Measurements from ENCODE around the gene NT5DC1.

DNA sequence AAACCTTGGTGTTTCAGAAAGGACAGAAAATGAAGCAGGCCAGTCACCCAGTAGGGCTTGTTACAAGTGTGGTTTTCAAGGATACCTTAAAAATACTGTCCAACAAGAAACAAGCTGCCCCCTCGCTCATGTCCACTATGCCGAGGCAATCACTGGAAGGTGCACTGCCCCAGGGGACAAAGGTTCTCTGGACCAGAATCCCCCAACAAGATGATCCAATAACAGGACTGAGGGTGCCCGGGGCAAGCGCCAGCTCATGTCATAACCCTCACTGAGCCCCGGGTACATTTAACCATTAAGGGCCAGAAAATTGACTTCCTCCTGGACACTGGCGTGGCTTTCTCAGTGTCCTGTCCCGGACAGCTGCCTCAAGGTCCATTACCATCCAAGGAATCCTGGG is 6.6 kb upstream of the NT5DC1 start:
- TF ChIP-seq EZH2 (IDR thresholded peaks at IDR 0.05; ENCODE audit: borderline replicate concordance, insufficient read depth, low read length, poor library complexity, severe bottlenecking) (no peak), RAD21 (conservative IDR thresholded peaks at IDR 0.05) (no peak), TAF1 (IDR thresholded peaks at IDR 0.05; ENCODE audit: low read depth) (no peak), SMC3 (conservative IDR thresholded peaks at IDR 0.05; ENCODE audit: poor library complexity) (no peak), MXI1 (conservative IDR thresholded peaks at IDR 0.05; ENCODE audit: poor library complexity, severe bottlenecking) (no peak), POLR2AphosphoS5 (IDR thresholded peaks at IDR 0.05) (no peak)
- TF ChIP-seq, protein P1, sequence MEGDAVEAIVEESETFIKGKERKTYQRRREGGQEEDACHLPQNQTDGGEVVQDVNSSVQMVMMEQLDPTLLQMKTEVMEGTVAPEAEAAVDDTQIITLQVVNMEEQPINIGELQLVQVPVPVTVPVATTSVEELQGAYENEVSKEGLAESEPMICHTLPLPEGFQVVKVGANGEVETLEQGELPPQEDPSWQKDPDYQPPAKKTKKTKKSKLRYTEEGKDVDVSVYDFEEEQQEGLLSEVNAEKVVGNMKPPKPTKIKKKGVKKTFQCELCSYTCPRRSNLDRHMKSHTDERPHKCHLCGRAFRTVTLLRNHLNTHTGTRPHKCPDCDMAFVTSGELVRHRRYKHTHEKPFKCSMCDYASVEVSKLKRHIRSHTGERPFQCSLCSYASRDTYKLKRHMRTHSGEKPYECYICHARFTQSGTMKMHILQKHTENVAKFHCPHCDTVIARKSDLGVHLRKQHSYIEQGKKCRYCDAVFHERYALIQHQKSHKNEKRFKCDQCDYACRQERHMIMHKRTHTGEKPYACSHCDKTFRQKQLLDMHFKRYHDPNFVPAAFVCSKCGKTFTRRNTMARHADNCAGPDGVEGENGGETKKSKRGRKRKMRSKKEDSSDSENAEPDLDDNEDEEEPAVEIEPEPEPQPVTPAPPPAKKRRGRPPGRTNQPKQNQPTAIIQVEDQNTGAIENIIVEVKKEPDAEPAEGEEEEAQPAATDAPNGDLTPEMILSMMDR (IDR thresholded peaks at IDR 0.05; ENCODE audit: poor library complexity, severe bottlenecking) = no peak
